GM13977 (cell line): Measurements from ENCODE around the gene ABI3BP.

Experiments used
- DNase-seq: peaks from one replicate; pipeline ENCODE4 v3.0.0; 2012; ENCODE audit warnings: low spot score
- in situ Hi-C: fragments of 300-500 bp; cut with MboI; formaldehyde crosslinking; loops from one replicate; pipeline ENCODE4 v1.12.0; 2022; ENCODE audit warnings: low sequenced_read_pairs, low pct_unique_long_range_greater_than_20kb, mixed read lengths, inconsistent platforms; ENCODE audit not compliant: unreplicated experiment
- TF ChIP-seq, protein P1 (sequence below): IDR thresholded peaks from 2 replicates; pipeline ENCODE4 v1.5.1; 2012; ENCODE audit warnings: mild to moderate bottlenecking, control low read depth; ENCODE audit not compliant: insufficient read depth; ENCODE audit errors: extremely low read depth, missing control alignments

Gene ABI3BP

DNA sequence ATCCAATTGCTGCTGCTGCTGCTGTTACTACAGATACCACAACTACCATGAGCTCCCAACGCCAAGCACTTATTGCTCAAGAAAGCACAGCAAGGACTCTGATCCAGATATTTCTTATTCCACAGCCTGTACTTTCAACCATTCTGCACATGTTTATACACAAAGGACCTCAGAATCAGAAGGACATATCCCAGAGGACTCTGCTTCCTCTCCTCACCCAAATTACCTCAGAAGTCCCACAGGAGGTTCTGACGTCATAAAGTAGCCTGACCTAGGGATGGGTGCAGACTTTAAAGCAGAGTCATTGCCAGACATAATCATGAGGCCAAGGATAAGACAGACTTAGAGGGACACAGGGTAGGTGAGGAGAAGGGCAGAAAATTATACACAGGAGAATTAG is 115.9 kb downstream of the ABI3BP start:
- in situ Hi-C loops = no loop called here
- DNase-seq = no peak
- TF ChIP-seq, protein P1, sequence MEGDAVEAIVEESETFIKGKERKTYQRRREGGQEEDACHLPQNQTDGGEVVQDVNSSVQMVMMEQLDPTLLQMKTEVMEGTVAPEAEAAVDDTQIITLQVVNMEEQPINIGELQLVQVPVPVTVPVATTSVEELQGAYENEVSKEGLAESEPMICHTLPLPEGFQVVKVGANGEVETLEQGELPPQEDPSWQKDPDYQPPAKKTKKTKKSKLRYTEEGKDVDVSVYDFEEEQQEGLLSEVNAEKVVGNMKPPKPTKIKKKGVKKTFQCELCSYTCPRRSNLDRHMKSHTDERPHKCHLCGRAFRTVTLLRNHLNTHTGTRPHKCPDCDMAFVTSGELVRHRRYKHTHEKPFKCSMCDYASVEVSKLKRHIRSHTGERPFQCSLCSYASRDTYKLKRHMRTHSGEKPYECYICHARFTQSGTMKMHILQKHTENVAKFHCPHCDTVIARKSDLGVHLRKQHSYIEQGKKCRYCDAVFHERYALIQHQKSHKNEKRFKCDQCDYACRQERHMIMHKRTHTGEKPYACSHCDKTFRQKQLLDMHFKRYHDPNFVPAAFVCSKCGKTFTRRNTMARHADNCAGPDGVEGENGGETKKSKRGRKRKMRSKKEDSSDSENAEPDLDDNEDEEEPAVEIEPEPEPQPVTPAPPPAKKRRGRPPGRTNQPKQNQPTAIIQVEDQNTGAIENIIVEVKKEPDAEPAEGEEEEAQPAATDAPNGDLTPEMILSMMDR = no peak

DNA sequence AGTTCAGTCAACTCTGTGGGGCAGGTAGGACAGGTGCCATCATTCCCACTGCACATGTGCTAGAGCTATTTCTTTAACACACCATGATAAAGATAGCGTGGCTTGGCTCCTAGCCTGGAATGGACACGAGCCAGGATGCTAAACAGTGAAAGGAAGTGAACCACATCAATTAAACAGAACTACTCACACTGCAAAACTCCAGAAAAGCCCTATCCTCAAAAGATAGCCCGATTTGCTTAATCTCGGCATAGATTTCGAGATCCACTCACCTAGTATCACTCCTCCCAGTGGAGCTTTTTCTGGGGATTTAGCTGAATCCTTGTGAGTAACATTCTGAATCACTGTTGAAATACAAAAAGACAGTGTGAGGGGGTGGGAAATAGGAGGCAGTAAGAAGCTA is 118.0 kb downstream of the ABI3BP start:
- DNase-seq = no peak
- TF ChIP-seq, protein P1 = no peak
- in situ Hi-C loops = no loop called here

DNA sequence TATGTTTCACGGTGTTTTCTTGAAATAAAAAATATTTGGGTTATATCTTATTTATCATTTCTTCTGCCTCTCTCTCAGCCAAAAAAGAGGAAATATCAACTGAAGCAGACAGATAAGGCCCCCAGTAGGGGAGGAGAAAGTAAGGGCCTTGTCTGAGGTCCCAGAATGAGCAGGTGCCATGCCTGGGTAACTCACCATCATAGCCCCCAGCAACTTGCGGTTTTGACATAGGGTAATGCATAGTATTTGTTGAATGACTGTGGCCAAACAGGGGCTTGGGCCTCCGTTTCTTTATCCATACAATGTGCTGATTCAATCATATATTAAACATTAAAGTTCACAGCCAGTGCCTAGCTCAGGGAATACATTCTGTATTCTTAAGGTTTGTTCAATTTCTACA is 119.6 kb downstream of the ABI3BP start:
- in situ Hi-C loops = no loop called here
- TF ChIP-seq, protein P1 = no peak
- DNase-seq = no peak

DNA sequence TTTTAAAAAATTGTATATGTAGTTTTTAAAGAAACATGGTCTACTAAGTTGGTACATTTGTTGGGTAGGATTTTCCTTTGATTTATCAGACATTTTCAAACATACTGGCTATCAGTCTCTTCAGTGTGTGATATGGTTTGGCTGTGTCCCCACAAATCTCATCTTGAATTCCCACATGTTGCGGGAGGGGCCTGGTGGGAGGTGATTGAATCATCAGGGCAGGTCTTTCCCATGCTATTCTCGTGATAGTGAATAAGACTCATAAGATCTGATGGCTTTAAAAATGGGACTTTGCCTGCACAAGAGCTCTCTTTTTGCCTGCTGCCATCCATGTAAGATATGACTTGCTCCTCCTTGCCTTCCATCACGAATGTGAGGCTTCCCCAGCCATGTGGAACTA is 121.9 kb downstream of the ABI3BP start:
- TF ChIP-seq, protein P1 = no peak
- no peak for DNase-seq

DNA sequence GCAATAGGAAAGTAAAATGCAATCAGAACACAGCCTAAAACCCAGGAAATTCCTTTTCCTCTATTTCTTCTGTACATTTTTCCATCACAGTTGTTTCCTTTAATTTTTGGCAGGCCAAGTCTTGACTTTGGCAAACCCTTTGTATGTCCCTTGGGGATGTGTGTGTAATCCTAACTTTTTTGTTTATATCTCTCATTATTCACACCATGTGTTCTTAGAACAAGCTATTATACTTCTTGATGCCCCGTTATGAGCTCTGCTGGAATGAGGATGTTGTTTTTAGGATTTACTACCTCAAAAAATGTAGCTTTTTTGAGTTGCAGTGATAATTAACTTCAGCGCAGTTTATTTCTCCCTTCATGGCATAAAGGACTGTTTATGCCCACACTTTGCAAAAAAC is 123.4 kb downstream of the ABI3BP start:
- in situ Hi-C loops = no loop called here
- DNase-seq = no peak
- TF ChIP-seq, protein P1 = no peak

More for the DNA sequence above, 121.9 kb downstream of the ABI3BP start:
- in situ Hi-C loops = no loop called here

DNA sequence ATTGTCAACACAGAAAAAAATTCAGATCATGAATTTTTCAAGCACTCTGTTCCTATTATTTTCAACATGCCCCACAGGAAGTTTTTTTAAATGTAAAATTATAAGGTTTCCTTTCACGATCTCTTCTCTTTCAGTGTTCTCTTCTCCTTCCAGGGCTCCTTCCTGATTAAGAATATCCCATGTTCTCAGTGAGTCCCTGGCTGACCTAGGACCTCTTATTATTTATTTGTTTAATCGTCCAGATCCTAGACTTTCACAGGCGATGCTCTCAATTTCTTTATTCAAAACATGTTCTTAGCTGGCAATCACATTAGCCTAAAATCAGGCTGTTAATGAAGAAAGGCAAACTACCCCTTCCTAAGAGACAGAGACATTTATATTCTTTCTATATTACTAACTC is 124.3 kb downstream of the ABI3BP start:
- in situ Hi-C loops = no loop called here
- DNase-seq = no peak
- TF ChIP-seq, protein P1 = no peak

DNA sequence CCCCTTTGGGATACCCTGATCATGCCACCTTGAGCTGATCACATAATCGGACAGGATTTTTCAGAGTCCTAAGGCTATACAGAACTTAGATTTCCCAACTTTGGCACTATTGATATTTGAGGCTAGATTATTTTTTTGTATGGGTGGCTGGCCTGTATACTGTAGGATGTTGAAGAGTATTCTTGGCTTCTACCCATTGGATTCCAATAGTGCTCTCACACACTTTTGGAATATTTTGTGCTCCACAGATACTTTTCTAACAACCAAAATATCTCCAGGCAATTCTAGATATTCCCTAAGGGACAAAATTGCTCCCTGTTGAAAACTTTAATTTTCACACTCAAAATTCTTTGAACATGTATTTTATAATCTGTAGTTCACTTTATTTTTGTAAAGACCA is 125.1 kb downstream of the ABI3BP start:
- DNase-seq = no peak
- in situ Hi-C loops = no loop called here

More for the DNA sequence above, 125.1 kb downstream of the ABI3BP start:
- TF ChIP-seq, protein P1 = no peak
